ENCODE measurements around the gene SPZ1.

DNA sequence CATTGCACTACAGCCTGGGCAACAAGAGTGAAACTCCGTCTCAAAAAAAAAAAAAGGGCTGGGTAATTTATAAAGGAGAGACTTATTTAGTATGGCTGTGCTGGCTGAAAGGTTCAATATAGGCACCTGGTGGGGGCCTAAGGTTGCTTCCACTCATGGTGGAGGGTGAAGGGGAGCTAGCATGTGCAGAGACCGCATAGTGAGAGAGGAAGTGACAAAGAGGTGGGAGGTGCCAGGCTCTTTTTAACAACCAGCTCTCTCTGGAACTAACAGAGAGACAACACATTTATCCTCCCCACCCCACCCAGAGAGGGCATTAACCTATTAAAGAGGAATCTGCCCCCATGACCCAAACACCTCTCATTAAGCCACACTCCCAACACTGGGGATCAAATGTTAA is 35.1 kb upstream of the SPZ1 start:
- TF ChIP-seq ZNF274 (IDR thresholded peaks at IDR 0.05; ENCODE audit: low read depth, low read length) (no peak), YY1 (IDR thresholded peaks at IDR 0.05; ENCODE audit: insufficient read depth, insufficient read length) (no peak), SUZ12 (IDR thresholded peaks at IDR 0.05; ENCODE audit: extremely low read depth, insufficient read depth, insufficient read length) (no peak)
